GM12878 (cell line): ENCODE data around the gene DENND1A. TPM values are rescaled to one million over a fixed set of nuclear protein-coding genes. Genes with fewer than 3 reads are reported as not detected.

ENCODE experiments used
- ATAC-seq: fragments of 200-7000 bp; cut with Tn5 transposase; 3 replicates; pipeline ENCODE4 v1.9.1; 2020; ENCODE audit warnings: mild to moderate bottlenecking, moderate library complexity
- BruUV-seq: library from RNA; stranded (reverse); fragments of 400-500 nt; replicated peaks from 2 replicates; lab custom pipeline; 2021; lab: Mats Ljungman, UMichigan
- CTCF ChIA-PET: fragments of 300-600 bp; sonication (Branson Sonifier 250); formaldehyde crosslinking; extraction: SDS; loops from one replicate; lab custom pipeline; 2021; ENCODE audit warnings: inconsistent platforms; lab: Yijun Ruan, JAX
- POLR2A ChIA-PET: fragments of 350-600 bp; formaldehyde crosslinking; extraction: SDS; loops from one replicate; lab custom pipeline; 2021; ENCODE audit warnings: inconsistent platforms; lab: Charles Lee
- RAD21 ChIA-PET: fragments of 300-600 bp; sonication (Branson Sonifier 250); formaldehyde crosslinking; loops from one replicate; lab custom pipeline; 2023; ENCODE audit warnings: antibody characterized with exemption; ENCODE audit not compliant: unreplicated experiment; lab: Charles Lee
- SMC1A ChIA-PET: fragments of 300-600 bp; sonication (Branson Sonifier 250); formaldehyde crosslinking; loops from one replicate; lab custom pipeline; 2023; ENCODE audit not compliant: unreplicated experiment, uncharacterized antibody; lab: Charles Lee
- DNase-seq: peaks from one replicate; pipeline ENCODE4 v3.0.0-alpha.2; 2011; ENCODE audit warnings: low read depth, low spot score
- FAIRE-seq: peaks from 3 replicates; lab custom pipeline; 2011; peaks lifted over from hg19 to GRCh38; lab: Jason Lieb, UNC
- H2AFZ ChIP-seq: 2 replicates; pipeline ENCODE4 v1.6.0; 2011; ENCODE audit warnings: low read depth, low read length, control low read depth; ENCODE audit not compliant: control insufficient read depth
- H3K27ac ChIP-seq: 2 replicates; pipeline ENCODE4 v1.5.1; 2011; ENCODE audit warnings: control low read depth; ENCODE audit not compliant: control insufficient read depth, insufficient read depth
- H3K27me3 ChIP-seq, 2 experiments: replicated peaks in 1 of 2; 2 replicates each; pipeline versions ENCODE4 v1.6.0 to v1.6.1; 2011; ENCODE audit warnings: low read length in 1 of 2; ENCODE audit not compliant: control insufficient read depth in 2 of 2, insufficient read depth in 2 of 2
- H3K36me3 ChIP-seq, 2 experiments: 2 replicates each; pipeline ENCODE4 v1.5.1; 2011; ENCODE audit warnings: low read length in 1 of 2; ENCODE audit not compliant: control insufficient read depth in 2 of 2, insufficient read depth in 2 of 2
- H3K4me1 ChIP-seq: 2 replicates; pipeline ENCODE4 v1.6.1; 2011; ENCODE audit warnings: mild to moderate bottlenecking, low read length, moderate library complexity, mixed read lengths; ENCODE audit not compliant: control insufficient read depth, insufficient read depth
- H3K4me2 ChIP-seq: 2 replicates; pipeline ENCODE4 v1.6.0; 2011; ENCODE audit warnings: control low read depth; ENCODE audit not compliant: control insufficient read depth, insufficient read depth
- H3K4me3 ChIP-seq: fragments of 200-600 bp; sonication (generic); 2 replicates; pipeline ENCODE4 v1.5.1; 2016
- H3K79me2 ChIP-seq: 2 replicates; pipeline ENCODE4 v1.6.0; 2011; ENCODE audit warnings: low read length; ENCODE audit not compliant: control insufficient read depth, insufficient read depth
- H3K9ac ChIP-seq: 2 replicates; pipeline ENCODE4 v1.8.0; 2011; ENCODE audit warnings: low read length, control low read depth, mixed read lengths; ENCODE audit not compliant: control insufficient read depth, insufficient read depth
- H3K9me3 ChIP-seq: replicated peaks from 3 replicates; pipeline ENCODE4 v1.5.1; 2011; ENCODE audit warnings: mild to moderate bottlenecking, low read length; ENCODE audit not compliant: control insufficient read depth, insufficient read depth
- H4K20me1 ChIP-seq: 2 replicates; pipeline ENCODE4 v1.6.0; 2011; ENCODE audit not compliant: control insufficient read depth, insufficient read depth
- CEBPB ChIP-seq, 2 experiments: fragments of 150-350 bp in 1 of 2; IDR thresholded peaks; 2 replicates each; pipeline ENCODE4 v1.6.1; 2012 to 2014; ENCODE audit warnings: low read depth in 2 of 2, low read length in 2 of 2, borderline replicate concordance in 1 of 2, inconsistent platforms in 1 of 2
- HSF1 ChIP-seq: fragments of 150-350 bp; IDR thresholded peaks from 2 replicates; pipeline ENCODE4 v1.6.1; 2014; ENCODE audit warnings: mild to moderate bottlenecking, low read depth, low read length
- MAX ChIP-seq: IDR thresholded peaks from 2 replicates; pipeline ENCODE4 v1.6.1; 2012; ENCODE audit warnings: low read depth, low read length, improper control_type of control experiment
- MEF2B ChIP-seq: fragments of 450-650 bp; IDR thresholded peaks from 2 replicates; pipeline ENCODE4 v1.6.1; 2018; ENCODE audit warnings: mild to moderate bottlenecking, moderate library complexity; ENCODE audit not compliant: partially characterized antibody, poor library complexity, severe bottlenecking
- PBX3 ChIP-seq: IDR thresholded peaks from 2 replicates; pipeline ENCODE4 v1.6.1; 2011; ENCODE audit warnings: mild to moderate bottlenecking, low read depth, low read length, moderate library complexity; ENCODE audit not compliant: insufficient replicate concordance
- PKNOX1 ChIP-seq: fragments of 450-650 bp; IDR thresholded peaks from 2 replicates; pipeline ENCODE4 v1.6.1; 2016; ENCODE audit warnings: mild to moderate bottlenecking
- REST ChIP-seq: IDR thresholded peaks from 2 replicates; pipeline ENCODE4 v1.6.1; 2012; ENCODE audit warnings: mild to moderate bottlenecking, low read depth, low read length
- RFX5 ChIP-seq: IDR thresholded peaks from 2 replicates; pipeline ENCODE4 v1.6.1; 2011; ENCODE audit warnings: low read depth, low read length, improper control_type of control experiment
- STAT1 ChIP-seq: fragments of 450-650 bp; conservative IDR thresholded peaks from 2 replicates; pipeline ENCODE4 v1.6.1; 2014; ENCODE audit warnings: antibody characterized with exemption, mild to moderate bottlenecking
- TCF3 ChIP-seq: IDR thresholded peaks from 2 replicates; pipeline ENCODE4 v1.6.1; 2012; ENCODE audit warnings: low read depth, mild to moderate bottlenecking, low read length, borderline replicate concordance; ENCODE audit not compliant: insufficient read depth
- WGBS: methylation state at CpG from one replicate; pipeline ENCODE4 v1.1.6; 2016; ENCODE audit warnings: low lambda C conversion rate; ENCODE audit not compliant: insufficient replicate concordance, insufficient coverage; ENCODE audit errors: missing lambda C conversion rate; 5-methylcytosine and 5-hydroxymethylcytosine counted together
- in situ Hi-C: fragments of 300-500 bp; cut with MboI; formaldehyde crosslinking; loops from 9 replicates; pipeline ENCODE4 v1.14.3; 2018; ENCODE audit warnings: mixed read lengths
- intact Hi-C: fragments of 100-400 bp; cut with micrococcal nuclease; formaldehyde crosslinking; loops from one replicate; pipeline ENCODE4 v1.14.2; 2022; ENCODE audit not compliant: unreplicated experiment
- polyA plus RNA-seq, 11 experiments: library from polyadenylated mRNA; depleted of rRNA in 4 of 11; unstranded in 6 of 11; stranded (reverse) in 5 of 11; fragments of >200 nt; fragmentation: Nextera tagmentation in 4 of 11; fragmentation: Illumina TruSeq in 1 of 11; extraction: Ambion mirVana in 4 of 11; extraction: Trizol in 1 of 11; gene quantifications; 1 replicate in 1 of 11; 2 replicates in 10 of 11; pipeline versions ENCODE4 v1.2.1 to v1.2.3, GENCODE V29; 2011 to 2016; ENCODE audit warnings: inconsistent platforms in 2 of 11, missing spikeins in 2 of 11, low read depth in 1 of 11
- total RNA-seq, 4 experiments: library from RNA; depleted of rRNA in 3 of 4; stranded (reverse); fragments of >200 nt in 3 of 4; fragmentation: Illumina TruSeq in 1 of 4; extraction: Trizol in 1 of 4; gene quantifications; 2 replicates each; pipeline versions ENCODE4 v1.2.1 to v1.2.3, GENCODE V29; 2013 to 2021
- TF ChIP-seq, protein P1 (sequence below): fragments of 450-650 bp; IDR thresholded peaks from 2 replicates; pipeline ENCODE4 v1.6.1; 2016; ENCODE audit warnings: mild to moderate bottlenecking, moderate library complexity, borderline replicate concordance

DENND1A gene
- total and polyA plus RNA-seq, 10 of the 15 experiments (the other 5 are each of a cell fraction or from before 2014, with no cell fraction given), result 14.1 to 48.6 (median 35.2) TPM

DNA sequence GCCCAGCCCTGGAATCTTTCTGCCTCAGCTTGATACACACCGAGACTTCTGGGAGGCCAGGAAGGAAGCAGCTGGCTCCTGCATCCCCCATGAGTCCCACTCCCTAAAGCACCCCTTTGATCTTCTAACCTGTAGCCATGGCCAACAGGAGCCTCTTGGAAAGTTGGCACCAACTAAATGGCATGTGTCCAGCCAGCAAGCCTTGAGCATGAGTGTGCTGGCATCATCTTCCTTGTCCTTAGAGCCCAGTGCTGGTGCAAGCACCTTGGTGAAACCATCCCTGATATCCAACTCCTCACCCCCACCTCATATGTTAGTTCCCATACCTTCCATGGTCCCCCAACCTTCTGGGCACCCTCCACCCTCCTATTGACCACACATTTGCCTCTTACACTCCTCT, 443.5 kb downstream of the DENND1A start:
- ChIA-PET SMC1A (no interaction called here), RAD21 (no interaction called here), POLR2A (no interaction called here), CTCF (interaction anchor here (0.7 kb wide), 1 partner anchor 41 kb away, joined by 4 read pairs; no protein-coding TSS in a partner anchor)
- DNase-seq, result no peak
- intact Hi-C loops (no loop called here), in situ Hi-C loops (no loop called here)
- H4K20me1 ChIP-seq, result no peaks in the 10 kb centered on the region
- H3K27ac ChIP-seq, result no peak overlapping the region
- no peak overlapping the region for H2AFZ ChIP-seq
- H3K4me1 ChIP-seq, result no peaks in the 10 kb centered on the region
- no peak overlapping the region for H3K9ac ChIP-seq
- H3K27me3 ChIP-seq, result no peaks in the 10 kb centered on the region
- no peaks in the 10 kb centered on the region; a peak in 1 of 4 replicates for H3K36me3 ChIP-seq
- no peak for FAIRE-seq
- BruUV-seq, result no TSS peak
- ATAC-seq, result no peak
- no peaks in the 10 kb centered on the region for H3K79me2 ChIP-seq
- H3K4me3 ChIP-seq, result no peak overlapping the region
- 92% methylated on average over 1 of the region's 1 CpG for WGBS
- no peaks in the 10 kb centered on the region for H3K9me3 ChIP-seq
- no peak overlapping the region for H3K4me2 ChIP-seq
- TF ChIP-seq PKNOX1, result no peak
- no peak for TF ChIP-seq HSF1
- no peak for TF ChIP-seq CEBPB (IDR thresholded peaks at IDR 0.05; ENCODE audit: borderline replicate concordance in 1 of 2, low read depth in 2 of 2, low read length in 2 of 2)
- TF ChIP-seq PBX3, result no peak
- TF ChIP-seq TCF3, result no peak
- no peak for TF ChIP-seq STAT1
- TF ChIP-seq MEF2B, result no peak
- TF ChIP-seq MAX, result no peak
- TF ChIP-seq RFX5, result no peak
- TF ChIP-seq REST, result no peak
- TF ChIP-seq, protein P1, sequence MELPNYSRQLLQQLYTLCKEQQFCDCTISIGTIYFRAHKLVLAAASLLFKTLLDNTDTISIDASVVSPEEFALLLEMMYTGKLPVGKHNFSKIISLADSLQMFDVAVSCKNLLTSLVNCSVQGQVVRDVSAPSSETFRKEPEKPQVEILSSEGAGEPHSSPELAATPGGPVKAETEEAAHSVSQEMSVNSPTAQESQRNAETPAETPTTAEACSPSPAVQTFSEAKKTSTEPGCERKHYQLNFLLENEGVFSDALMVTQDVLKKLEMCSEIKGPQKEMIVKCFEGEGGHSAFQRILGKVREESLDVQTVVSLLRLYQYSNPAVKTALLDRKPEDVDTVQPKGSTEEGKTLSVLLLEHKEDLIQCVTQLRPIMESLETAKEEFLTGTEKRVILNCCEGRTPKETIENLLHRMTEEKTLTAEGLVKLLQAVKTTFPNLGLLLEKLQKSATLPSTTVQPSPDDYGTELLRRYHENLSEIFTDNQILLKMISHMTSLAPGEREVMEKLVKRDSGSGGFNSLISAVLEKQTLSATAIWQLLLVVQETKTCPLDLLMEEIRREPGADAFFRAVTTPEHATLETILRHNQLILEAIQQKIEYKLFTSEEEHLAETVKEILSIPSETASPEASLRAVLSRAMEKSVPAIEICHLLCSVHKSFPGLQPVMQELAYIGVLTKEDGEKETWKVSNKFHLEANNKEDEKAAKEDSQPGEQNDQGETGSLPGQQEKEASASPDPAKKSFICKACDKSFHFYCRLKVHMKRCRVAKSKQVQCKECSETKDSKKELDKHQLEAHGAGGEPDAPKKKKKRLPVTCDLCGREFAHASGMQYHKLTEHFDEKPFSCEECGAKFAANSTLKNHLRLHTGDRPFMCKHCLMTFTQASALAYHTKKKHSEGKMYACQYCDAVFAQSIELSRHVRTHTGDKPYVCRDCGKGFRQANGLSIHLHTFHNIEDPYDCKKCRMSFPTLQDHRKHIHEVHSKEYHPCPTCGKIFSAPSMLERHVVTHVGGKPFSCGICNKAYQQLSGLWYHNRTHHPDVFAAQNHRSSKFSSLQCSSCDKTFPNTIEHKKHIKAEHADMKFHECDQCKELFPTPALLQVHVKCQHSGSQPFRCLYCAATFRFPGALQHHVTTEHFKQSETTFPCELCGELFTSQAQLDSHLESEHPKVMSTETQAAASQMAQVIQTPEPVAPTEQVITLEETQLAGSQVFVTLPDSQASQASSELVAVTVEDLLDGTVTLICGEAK, result no peak
